ENCODE measurements around the gene TMEM232. TPM values are rescaled to one million over a fixed set of nuclear protein-coding genes. Genes with fewer than 3 reads are reported as not detected.

TMEM232 gene
- total and polyA plus RNA-seq, 9 of the 15 experiments (the other 6 are each of a cell fraction or from before 2014, with no cell fraction given) = 0.09 to 2.2 (median 0.41) TPM

DNA sequence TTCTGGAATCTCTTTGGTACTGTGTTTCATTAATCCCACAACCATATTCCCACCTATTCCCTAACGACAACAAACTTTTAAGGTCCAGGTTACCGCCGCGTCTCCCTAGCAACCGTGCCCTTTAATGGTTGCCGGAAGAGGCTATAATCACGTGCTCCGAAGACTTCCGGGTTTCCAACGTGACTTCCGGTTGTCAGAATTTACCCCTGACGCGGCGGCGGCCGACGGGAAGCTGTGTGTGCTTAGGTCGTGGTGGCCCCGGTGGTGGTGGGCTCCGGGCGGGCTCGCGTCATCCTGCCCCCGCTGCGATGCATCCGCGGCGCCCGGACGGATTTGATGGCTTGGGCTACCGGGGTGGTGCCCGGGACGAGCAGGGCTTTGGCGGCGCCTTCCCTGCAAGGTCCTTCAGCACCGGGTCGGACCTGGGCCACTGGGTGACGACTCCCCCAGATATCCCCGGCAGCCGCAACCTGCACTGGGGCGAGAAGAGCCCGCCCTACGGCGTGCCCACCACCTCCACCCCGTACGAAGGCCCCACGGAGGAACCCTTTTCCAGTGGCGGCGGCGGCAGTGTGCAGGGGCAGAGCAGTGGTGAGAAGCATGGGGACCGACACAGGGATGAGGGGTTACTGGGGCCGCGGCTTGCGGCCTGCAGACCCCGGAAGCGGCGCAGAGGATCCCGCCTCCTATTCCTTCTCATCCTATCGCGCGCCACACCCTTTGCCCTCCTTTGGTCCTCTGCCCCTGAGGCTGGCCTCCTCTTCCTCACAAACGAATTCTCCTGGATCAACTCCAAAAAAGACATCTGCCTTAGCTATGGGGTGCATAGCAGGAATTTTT lies 12.6 kb upstream of the TMEM232 start, which contains the start of gene SLC25A46 (continued):
- TF ChIP-seq, protein P1, sequence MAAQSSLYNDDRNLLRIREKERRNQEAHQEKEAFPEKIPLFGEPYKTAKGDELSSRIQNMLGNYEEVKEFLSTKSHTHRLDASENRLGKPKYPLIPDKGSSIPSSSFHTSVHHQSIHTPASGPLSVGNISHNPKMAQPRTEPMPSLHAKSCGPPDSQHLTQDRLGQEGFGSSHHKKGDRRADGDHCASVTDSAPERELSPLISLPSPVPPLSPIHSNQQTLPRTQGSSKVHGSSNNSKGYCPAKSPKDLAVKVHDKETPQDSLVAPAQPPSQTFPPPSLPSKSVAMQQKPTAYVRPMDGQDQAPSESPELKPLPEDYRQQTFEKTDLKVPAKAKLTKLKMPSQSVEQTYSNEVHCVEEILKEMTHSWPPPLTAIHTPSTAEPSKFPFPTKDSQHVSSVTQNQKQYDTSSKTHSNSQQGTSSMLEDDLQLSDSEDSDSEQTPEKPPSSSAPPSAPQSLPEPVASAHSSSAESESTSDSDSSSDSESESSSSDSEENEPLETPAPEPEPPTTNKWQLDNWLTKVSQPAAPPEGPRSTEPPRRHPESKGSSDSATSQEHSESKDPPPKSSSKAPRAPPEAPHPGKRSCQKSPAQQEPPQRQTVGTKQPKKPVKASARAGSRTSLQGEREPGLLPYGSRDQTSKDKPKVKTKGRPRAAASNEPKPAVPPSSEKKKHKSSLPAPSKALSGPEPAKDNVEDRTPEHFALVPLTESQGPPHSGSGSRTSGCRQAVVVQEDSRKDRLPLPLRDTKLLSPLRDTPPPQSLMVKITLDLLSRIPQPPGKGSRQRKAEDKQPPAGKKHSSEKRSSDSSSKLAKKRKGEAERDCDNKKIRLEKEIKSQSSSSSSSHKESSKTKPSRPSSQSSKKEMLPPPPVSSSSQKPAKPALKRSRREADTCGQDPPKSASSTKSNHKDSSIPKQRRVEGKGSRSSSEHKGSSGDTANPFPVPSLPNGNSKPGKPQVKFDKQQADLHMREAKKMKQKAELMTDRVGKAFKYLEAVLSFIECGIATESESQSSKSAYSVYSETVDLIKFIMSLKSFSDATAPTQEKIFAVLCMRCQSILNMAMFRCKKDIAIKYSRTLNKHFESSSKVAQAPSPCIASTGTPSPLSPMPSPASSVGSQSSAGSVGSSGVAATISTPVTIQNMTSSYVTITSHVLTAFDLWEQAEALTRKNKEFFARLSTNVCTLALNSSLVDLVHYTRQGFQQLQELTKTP (IDR thresholded peaks at IDR 0.05; ENCODE audit: low read depth in 1 of 2, partially characterized antibody in 2 of 2) = no peak
- TF ChIP-seq U2AF2 (optimal IDR thresholded peaks at IDR 0.05; ENCODE audit: low read depth, low read length) = no peak
- no peak for TF ChIP-seq CBX5 (IDR thresholded peaks at IDR 0.05; ENCODE audit: borderline replicate concordance, low read depth)
- TF ChIP-seq SP1 (CRISPR knock-in tag; IDR thresholded peaks at IDR 0.05) = peak; percentile 32
- 0 out of 2 replicates have a peak, but pooled peaks have one; percentile 51 for TF ChIP-seq ZNF766 (CRISPR knock-in tag; conservative IDR thresholded peaks at IDR 0.05)
- TF ChIP-seq, protein P2, sequence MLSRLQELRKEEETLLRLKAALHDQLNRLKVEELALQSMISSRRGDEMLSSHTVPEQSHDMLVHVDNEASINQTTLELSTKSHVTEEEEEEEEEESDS (CRISPR knock-in tag; IDR thresholded peaks at IDR 0.05) = no peak
- TF ChIP-seq, protein P3, sequence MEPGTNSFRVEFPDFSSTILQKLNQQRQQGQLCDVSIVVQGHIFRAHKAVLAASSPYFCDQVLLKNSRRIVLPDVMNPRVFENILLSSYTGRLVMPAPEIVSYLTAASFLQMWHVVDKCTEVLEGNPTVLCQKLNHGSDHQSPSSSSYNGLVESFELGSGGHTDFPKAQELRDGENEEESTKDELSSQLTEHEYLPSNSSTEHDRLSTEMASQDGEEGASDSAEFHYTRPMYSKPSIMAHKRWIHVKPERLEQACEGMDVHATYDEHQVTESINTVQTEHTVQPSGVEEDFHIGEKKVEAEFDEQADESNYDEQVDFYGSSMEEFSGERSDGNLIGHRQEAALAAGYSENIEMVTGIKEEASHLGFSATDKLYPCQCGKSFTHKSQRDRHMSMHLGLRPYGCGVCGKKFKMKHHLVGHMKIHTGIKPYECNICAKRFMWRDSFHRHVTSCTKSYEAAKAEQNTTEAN (CRISPR knock-in tag; IDR thresholded peaks at IDR 0.05) = no peak
- TF ChIP-seq SMAD1 (IDR thresholded peaks at IDR 0.05; ENCODE audit: low read depth, low read length, partially characterized antibody) = no peak
- no peak for TF ChIP-seq POLR2AphosphoS2 (IDR thresholded peaks at IDR 0.05; ENCODE audit: low read length)
- TF ChIP-seq ZZZ3 (IDR thresholded peaks at IDR 0.05) = peak; percentile 81
- TF ChIP-seq, protein P4, sequence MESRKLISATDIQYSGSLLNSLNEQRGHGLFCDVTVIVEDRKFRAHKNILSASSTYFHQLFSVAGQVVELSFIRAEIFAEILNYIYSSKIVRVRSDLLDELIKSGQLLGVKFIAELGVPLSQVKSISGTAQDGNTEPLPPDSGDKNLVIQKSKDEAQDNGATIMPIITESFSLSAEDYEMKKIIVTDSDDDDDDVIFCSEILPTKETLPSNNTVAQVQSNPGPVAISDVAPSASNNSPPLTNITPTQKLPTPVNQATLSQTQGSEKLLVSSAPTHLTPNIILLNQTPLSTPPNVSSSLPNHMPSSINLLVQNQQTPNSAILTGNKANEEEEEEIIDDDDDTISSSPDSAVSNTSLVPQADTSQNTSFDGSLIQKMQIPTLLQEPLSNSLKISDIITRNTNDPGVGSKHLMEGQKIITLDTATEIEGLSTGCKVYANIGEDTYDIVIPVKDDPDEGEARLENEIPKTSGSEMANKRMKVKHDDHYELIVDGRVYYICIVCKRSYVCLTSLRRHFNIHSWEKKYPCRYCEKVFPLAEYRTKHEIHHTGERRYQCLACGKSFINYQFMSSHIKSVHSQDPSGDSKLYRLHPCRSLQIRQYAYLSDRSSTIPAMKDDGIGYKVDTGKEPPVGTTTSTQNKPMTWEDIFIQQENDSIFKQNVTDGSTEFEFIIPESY (CRISPR knock-in tag; IDR thresholded peaks at IDR 0.05) = no peak
- TF ChIP-seq TOE1 (IDR thresholded peaks at IDR 0.05; ENCODE audit: borderline replicate concordance) = peak; percentile 90
- no peak for TF ChIP-seq TOE1 (CRISPR knock-in tag; IDR thresholded peaks at IDR 0.05; ENCODE audit: borderline replicate concordance, low read depth)
- TF ChIP-seq, protein P5, sequence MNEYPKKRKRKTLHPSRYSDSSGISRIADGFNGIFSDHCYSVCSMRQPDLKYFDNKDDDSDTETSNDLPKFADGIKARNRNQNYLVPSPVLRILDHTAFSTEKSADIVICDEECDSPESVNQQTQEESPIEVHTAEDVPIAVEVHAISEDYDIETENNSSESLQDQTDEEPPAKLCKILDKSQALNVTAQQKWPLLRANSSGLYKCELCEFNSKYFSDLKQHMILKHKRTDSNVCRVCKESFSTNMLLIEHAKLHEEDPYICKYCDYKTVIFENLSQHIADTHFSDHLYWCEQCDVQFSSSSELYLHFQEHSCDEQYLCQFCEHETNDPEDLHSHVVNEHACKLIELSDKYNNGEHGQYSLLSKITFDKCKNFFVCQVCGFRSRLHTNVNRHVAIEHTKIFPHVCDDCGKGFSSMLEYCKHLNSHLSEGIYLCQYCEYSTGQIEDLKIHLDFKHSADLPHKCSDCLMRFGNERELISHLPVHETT (CRISPR knock-in tag; conservative IDR thresholded peaks at IDR 0.05 in 1 of 2, IDR thresholded peaks at IDR 0.05 in 1 of 2) = no peak
- no peak for TF ChIP-seq FOXJ3 (CRISPR knock-in tag; IDR thresholded peaks at IDR 0.05)
